ENCODE measurements around the gene RTCA.

DNA sequence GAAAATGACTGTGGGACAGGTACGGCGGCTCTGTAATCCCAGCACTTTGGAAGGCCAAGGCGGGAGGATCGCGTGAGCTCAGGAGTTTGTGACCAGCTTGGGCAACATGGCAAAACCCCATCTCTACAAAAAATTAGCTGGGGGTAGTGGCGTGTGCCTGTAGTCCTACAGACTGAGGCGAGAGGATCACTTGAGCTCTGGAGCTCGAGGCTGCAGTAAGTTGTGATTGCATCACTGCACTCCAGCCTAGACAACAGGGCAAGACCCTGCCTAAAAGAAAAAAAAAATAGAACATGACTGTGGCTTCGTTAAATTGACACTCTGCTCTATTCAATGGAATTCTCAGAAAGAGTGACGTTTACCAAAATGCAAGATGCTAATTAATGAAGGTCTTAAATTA is 12.5 kb upstream of the RTCA start:
- TF ChIP-seq, protein P1, sequence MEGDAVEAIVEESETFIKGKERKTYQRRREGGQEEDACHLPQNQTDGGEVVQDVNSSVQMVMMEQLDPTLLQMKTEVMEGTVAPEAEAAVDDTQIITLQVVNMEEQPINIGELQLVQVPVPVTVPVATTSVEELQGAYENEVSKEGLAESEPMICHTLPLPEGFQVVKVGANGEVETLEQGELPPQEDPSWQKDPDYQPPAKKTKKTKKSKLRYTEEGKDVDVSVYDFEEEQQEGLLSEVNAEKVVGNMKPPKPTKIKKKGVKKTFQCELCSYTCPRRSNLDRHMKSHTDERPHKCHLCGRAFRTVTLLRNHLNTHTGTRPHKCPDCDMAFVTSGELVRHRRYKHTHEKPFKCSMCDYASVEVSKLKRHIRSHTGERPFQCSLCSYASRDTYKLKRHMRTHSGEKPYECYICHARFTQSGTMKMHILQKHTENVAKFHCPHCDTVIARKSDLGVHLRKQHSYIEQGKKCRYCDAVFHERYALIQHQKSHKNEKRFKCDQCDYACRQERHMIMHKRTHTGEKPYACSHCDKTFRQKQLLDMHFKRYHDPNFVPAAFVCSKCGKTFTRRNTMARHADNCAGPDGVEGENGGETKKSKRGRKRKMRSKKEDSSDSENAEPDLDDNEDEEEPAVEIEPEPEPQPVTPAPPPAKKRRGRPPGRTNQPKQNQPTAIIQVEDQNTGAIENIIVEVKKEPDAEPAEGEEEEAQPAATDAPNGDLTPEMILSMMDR (IDR thresholded peaks at IDR 0.05), result no peak
- no peak for TF ChIP-seq EZH2phosphoT487 (IDR thresholded peaks at IDR 0.05)

Data from neural progenitor cell (in vitro differentiated cells).